ENCODE data around the gene DSCAML1. TPM values are rescaled to one million over a fixed set of nuclear protein-coding genes. Genes with fewer than 3 reads are reported as not detected.

Gene DSCAML1
- total and polyA plus RNA-seq, 10 of the 15 experiments (the other 5 are each of a cell fraction or from before 2014, with no cell fraction given): 0.03 to 0.18 (median 0.06) TPM; not detected in 1

DNA sequence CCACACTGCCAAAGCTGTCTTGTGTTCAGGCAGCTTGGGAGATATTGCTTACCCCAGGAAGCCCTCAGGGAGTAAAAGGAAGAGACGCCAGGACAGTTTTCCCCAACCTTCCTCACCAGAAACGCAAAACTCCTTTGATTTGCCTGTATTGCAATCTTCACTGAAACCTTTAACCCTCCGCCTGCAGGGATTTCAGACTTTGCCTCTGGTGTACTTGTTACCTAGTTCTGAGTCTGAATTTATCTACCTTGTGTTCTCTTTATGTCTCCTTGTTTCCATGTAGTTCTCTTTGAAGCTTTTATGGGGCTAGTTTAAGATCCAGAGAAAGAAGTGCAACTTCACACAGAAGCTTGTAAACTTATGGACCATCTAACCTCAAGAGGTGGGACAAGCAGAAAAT lies 154.2 kb downstream of the DSCAML1 start:
- SMC1A ChIA-PET (ENCODE audit: uncharacterized antibody, unreplicated experiment): interaction anchor here (0.6 to 1.0 kb wide), 4 partner anchors 22 to 395 kb away, joined by 3 to 6 read pairs (median 4); no protein-coding TSS in a partner anchor
- Histone ChIP-seq H3K79me2 (ENCODE audit: control insufficient read depth, insufficient read depth, low read length) (no peaks in the 10 kb centered on the region), H3K4me2 (ENCODE audit: control insufficient read depth, insufficient read depth) (no peak overlapping the region), H3K4me3 (no peak overlapping the region), H3K9me3 (replicated peaks; ENCODE audit: control insufficient read depth, insufficient read depth, low read length) (no peaks in the 10 kb centered on the region), H3K27ac (ENCODE audit: control insufficient read depth, insufficient read depth) (no peak overlapping the region), H3K36me3 (ENCODE audit: control insufficient read depth in 2 of 2, insufficient read depth in 2 of 2, low read length in 1 of 2) (no peaks in the 10 kb centered on the region), H3K4me1 (ENCODE audit: control insufficient read depth, insufficient read depth, low read length) (no peaks in the 10 kb centered on the region), H4K20me1 (ENCODE audit: control insufficient read depth, insufficient read depth) (no peaks in the 10 kb centered on the region), H2AFZ (ENCODE audit: control insufficient read depth, low read depth, low read length) (no peak overlapping the region), H3K9ac (ENCODE audit: control insufficient read depth, insufficient read depth, low read length) (no peak overlapping the region), H3K27me3 (replicated peaks in 1 of 2; ENCODE audit: control insufficient read depth in 2 of 2, insufficient read depth in 2 of 2, low read length in 1 of 2) (peaks cover 3 to 4% of the 10 kb centered on the region in 2 experiments; a peak in 2 of 4 replicates)
- no peak for FAIRE-seq
- DNase-seq (ENCODE audit: low read depth, low spot score): no peak
- CTCF ChIA-PET: interaction anchor here (3.3 kb wide), 1 partner anchor 217 kb away, joined by 22 read pairs; no protein-coding TSS in a partner anchor
- ATAC-seq: no peak
- WGBS (ENCODE audit: insufficient coverage, insufficient replicate concordance, low lambda C conversion rate, missing lambda C conversion rate): 33% methylated on average over 3 of the region's 3 CpGs
- POLR2A ChIA-PET: no interaction called here
- in situ Hi-C loops (cut with MboI) (no loop called here), intact Hi-C loops (cut with micrococcal nuclease; ENCODE audit: unreplicated experiment) (no loop called here)
- BruUV-seq (replicated peaks): no TSS peak
- RAD21 ChIA-PET (ENCODE audit: unreplicated experiment): no interaction called here
- no peak for TF ChIP-seq RFX5 (IDR thresholded peaks at IDR 0.05; ENCODE audit: low read depth, low read length)
- no peak for TF ChIP-seq USF2 (IDR thresholded peaks at IDR 0.05; ENCODE audit: borderline replicate concordance, low read depth, low read length)
- TF ChIP-seq TARDBP (IDR thresholded peaks at IDR 0.05; ENCODE audit: borderline replicate concordance): no peak
- TF ChIP-seq ZNF384 (IDR thresholded peaks at IDR 0.05; ENCODE audit: borderline replicate concordance, low read depth, low read length): no peak
- TF ChIP-seq BHLHE40 (IDR thresholded peaks at IDR 0.05; ENCODE audit: borderline replicate concordance in 1 of 2, low read depth in 2 of 2, low read length in 1 of 2): no peak
- TF ChIP-seq, protein P1, sequence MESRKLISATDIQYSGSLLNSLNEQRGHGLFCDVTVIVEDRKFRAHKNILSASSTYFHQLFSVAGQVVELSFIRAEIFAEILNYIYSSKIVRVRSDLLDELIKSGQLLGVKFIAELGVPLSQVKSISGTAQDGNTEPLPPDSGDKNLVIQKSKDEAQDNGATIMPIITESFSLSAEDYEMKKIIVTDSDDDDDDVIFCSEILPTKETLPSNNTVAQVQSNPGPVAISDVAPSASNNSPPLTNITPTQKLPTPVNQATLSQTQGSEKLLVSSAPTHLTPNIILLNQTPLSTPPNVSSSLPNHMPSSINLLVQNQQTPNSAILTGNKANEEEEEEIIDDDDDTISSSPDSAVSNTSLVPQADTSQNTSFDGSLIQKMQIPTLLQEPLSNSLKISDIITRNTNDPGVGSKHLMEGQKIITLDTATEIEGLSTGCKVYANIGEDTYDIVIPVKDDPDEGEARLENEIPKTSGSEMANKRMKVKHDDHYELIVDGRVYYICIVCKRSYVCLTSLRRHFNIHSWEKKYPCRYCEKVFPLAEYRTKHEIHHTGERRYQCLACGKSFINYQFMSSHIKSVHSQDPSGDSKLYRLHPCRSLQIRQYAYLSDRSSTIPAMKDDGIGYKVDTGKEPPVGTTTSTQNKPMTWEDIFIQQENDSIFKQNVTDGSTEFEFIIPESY (IDR thresholded peaks at IDR 0.05): no peak
- no peak for TF ChIP-seq GATAD2B (conservative IDR thresholded peaks at IDR 0.05; ENCODE audit: low read depth)
- TF ChIP-seq, protein P2, sequence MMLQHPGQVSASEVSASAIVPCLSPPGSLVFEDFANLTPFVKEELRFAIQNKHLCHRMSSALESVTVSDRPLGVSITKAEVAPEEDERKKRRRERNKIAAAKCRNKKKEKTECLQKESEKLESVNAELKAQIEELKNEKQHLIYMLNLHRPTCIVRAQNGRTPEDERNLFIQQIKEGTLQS (IDR thresholded peaks at IDR 0.05; ENCODE audit: borderline replicate concordance, extremely low read depth, low read depth, low read length): no peak
- TF ChIP-seq BRCA1 (IDR thresholded peaks at IDR 0.05; ENCODE audit: low read depth, low read length): no peak
- TF ChIP-seq ETV6 (conservative IDR thresholded peaks at IDR 0.05 in 1 of 2, IDR thresholded peaks at IDR 0.05 in 1 of 2; ENCODE audit: borderline replicate concordance in 1 of 2, low read depth in 1 of 2): no peak
- TF ChIP-seq RAD51 (IDR thresholded peaks at IDR 0.05): no peak
- TF ChIP-seq SMAD1 (IDR thresholded peaks at IDR 0.05; ENCODE audit: low read depth, partially characterized antibody): no peak
- no peak for TF ChIP-seq RAD21 (IDR thresholded peaks at IDR 0.05; ENCODE audit: insufficient read depth, low read depth, low read length)
- TF ChIP-seq NKRF (conservative IDR thresholded peaks at IDR 0.05): no peak
- no peak for TF ChIP-seq NR2C2 (IDR thresholded peaks at IDR 0.05; ENCODE audit: borderline replicate concordance, control insufficient read depth, insufficient read length, low read depth)
- no peak for TF ChIP-seq KDM1A (IDR thresholded peaks at IDR 0.05; ENCODE audit: borderline replicate concordance)

Measured in GM12878 (cell line).